ENCODE results near the gene DIDO1. TPM values are rescaled to one million over a fixed set of nuclear protein-coding genes. Genes with fewer than 3 reads are reported as not detected.

Gene DIDO1
- total and polyA plus RNA-seq, 2 of the 4 experiments (the other 2 are of a cell fraction) = 21.8 to 28.1 TPM

GRCh38 chr20:62889411-62889810 is 36.9 kb downstream of the DIDO1 start:
- POLR2A ChIA-PET (ENCODE audit: unreplicated experiment) = no interaction called here
- H3K56ac ChIP-seq (ENCODE audit: extremely low read depth, insufficient read depth, low read length) = no peak overlapping the region
- H2BK120ac ChIP-seq (ENCODE audit: low read depth, low read length) = no peak overlapping the region
- H3K36me3 ChIP-seq (ENCODE audit: control insufficient read depth, insufficient read depth, low read length) = peaks cover 67% of the 10 kb centered on the region
- no peak overlapping the region for H2AK9ac ChIP-seq (replicated peaks; ENCODE audit: low read depth, low read length, poor library complexity)
- in situ Hi-C loops (cut with MboI; ENCODE audit: low sequenced_read_pairs) = no loop called here
- WGBS, 2 experiments (ENCODE audit: extremely low coverage in 2 of 2, insufficient read length in 1 of 2) = 100% methylated on average over 2 of the region's 8 CpGs; no CpG with 5 or more reads in 1 of the 2 experiments
- peaks cover 11% of the 10 kb centered on the region for H3K4me1 ChIP-seq (ENCODE audit: control insufficient read depth, insufficient read depth, low read length)
- no peak overlapping the region for H3K9ac ChIP-seq (ENCODE audit: low read depth, low read length)
- no peak overlapping the region for H4K5ac ChIP-seq (ENCODE audit: low read depth, low read length)
- peaks cover 11 to 50% of the 10 kb centered on the region in 2 experiments for H3K79me1 ChIP-seq (ENCODE audit: low read depth in 1 of 2, low read length in 2 of 2)
- intact Hi-C loops (cut with micrococcal nuclease) = no loop called here
- H2AFZ ChIP-seq (replicated peaks; ENCODE audit: low read length, poor library complexity) = no peak overlapping the region
- no peak overlapping the region for H3K18ac ChIP-seq (ENCODE audit: low read depth, low read length)
- no peak overlapping the region for H2AK5ac ChIP-seq (ENCODE audit: low read depth, low read length)
- H4K8ac ChIP-seq (ENCODE audit: low read depth in 2 of 2, low read length in 2 of 2) = no peak overlapping the region
- no peak overlapping the region for H3K4me2 ChIP-seq (ENCODE audit: low read depth, low read length)
- BruUV-seq (replicated peaks) = no TSS peak
- no peak overlapping the region for H3K4me3 ChIP-seq (ENCODE audit: insufficient read depth, low read depth, low read length)
- no peak overlapping the region for H2BK20ac ChIP-seq (ENCODE audit: low read depth, low read length)
- H4K20me1 ChIP-seq (ENCODE audit: insufficient read depth, low read length) = peaks cover 20% of the 10 kb centered on the region
- dilution Hi-C loops (cut with HindIII; ENCODE audit: low sequenced_read_pairs, unreplicated experiment) = no loop called here
- H3K27me3 ChIP-seq (ENCODE audit: control insufficient read depth, insufficient read depth, low read length) = no peaks in the 10 kb centered on the region
- CTCF ChIA-PET = interaction anchor here (0.9 to 1.4 kb wide), 2 partner anchors 10 to 14 kb away, joined by 3 read pairs; no protein-coding TSS in a partner anchor
- no peak overlapping the region for H3K4ac ChIP-seq (ENCODE audit: low read depth, low read length)
- DNase-seq (no peak), ATAC-seq (ENCODE audit: low read depth) (no peak)
- H2BK15ac ChIP-seq (ENCODE audit: low read depth, low read length) = no peak overlapping the region
- H2BK5ac ChIP-seq (ENCODE audit: low read depth, low read length, poor library complexity, severe bottlenecking) = no peak overlapping the region
- no peak overlapping the region for H3K27ac ChIP-seq (ENCODE audit: insufficient read depth, low read length)
- no peak overlapping the region for H4K91ac ChIP-seq (ENCODE audit: insufficient read depth, low read depth, low read length)
- H3K9me1 ChIP-seq (ENCODE audit: insufficient read depth, low read length) = peaks cover 11% of the 10 kb centered on the region
- no peak overlapping the region for H3K23ac ChIP-seq (ENCODE audit: low read depth, low read length)
- TF ChIP-seq MAFK (IDR thresholded peaks at IDR 0.05; ENCODE audit: low read depth, low read length) (no peak), FOS (IDR thresholded peaks at IDR 0.05; ENCODE audit: low read depth, low read length) (no peak), USF2 (IDR thresholded peaks at IDR 0.05; ENCODE audit: low read depth, low read length) (no peak), NFE2L2 (IDR thresholded peaks at IDR 0.05; ENCODE audit: low read depth, low read length) (no peak), RFX5 (IDR thresholded peaks at IDR 0.05; ENCODE audit: low read depth, low read length) (no peak), RAD21 (IDR thresholded peaks at IDR 0.05; ENCODE audit: low read length) (no peak), CHD1 (IDR thresholded peaks at IDR 0.05; ENCODE audit: low read depth, low read length) (no peak), MAZ (IDR thresholded peaks at IDR 0.05; ENCODE audit: borderline replicate concordance, low read depth, low read length) (no peak), BHLHE40 (IDR thresholded peaks at IDR 0.05; ENCODE audit: low read depth, low read length) (no peak)
- H3K14ac ChIP-seq (replicated peaks; ENCODE audit: low read depth, low read length) = no peak overlapping the region
- no peaks in the 10 kb centered on the region for H3K9me3 ChIP-seq (ENCODE audit: control insufficient read depth, insufficient read depth, low read length)

All from IMR-90 (cell line).